Activated CD4-positive, alpha-beta T cell treated with anti-CD3 and anti-CD28 coated beads, Interleukin-2, amount 50 U/mL, for 4 hours (primary cell): ENCODE measurements around the gene SLC12A3.
A peak's percentile ranks its signal among the peaks of the same experiment; 100 is the strongest.
"Not testable (repeated sequence)": the region's sequence is repeated elsewhere in the genome, so short reads cannot be mapped to it uniquely, and the experiment has no call there.

Source experiments
- DNase-seq, 2 experiments: peaks; one replicate each; pipeline ENCODE4 v3.0.0-alpha.2; 2020

Gene SLC12A3

DNA sequence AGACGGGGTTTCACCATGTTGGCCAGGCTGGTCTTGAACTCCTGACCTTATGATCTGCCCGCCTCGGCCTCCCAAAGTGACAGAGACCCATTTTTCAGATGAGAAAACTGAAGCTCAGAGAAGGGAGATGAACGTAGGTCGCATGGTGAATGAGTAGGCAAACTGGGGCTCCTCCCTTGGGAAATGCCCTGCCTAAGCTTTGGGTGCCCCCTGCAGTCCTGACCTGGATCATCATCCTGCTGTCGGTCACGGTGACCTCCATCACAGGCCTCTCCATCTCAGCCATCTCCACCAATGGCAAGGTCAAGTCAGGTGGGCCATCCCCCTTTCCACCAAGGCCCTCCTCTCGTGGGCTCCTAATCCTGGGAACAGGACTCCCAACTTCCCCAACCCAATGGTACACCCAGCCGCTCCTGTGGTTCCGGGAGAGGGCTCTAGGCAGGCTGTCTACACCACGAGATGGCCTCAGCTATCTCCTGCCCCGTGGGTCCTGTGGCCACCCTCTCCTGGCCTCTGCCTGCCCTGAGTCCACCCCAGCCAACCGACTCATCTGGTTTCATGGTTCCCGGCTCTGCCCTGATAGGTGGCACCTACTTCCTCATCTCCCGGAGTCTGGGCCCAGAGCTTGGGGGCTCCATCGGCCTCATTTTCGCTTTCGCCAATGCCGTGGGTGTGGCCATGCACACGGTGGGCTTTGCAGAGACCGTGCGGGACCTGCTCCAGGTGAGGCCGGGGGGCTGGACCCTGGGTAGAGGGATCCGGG is 4.7 kb downstream of the SLC12A3 start:
- DNase-seq: peak in 1 of 2 experiments; percentile 20

GRCh38 chr16:56870276-56870888 is 5.4 kb downstream of the SLC12A3 start:
- DNase-seq: no peak

GRCh38 chr16:56871172-56871593 is 6.2 kb downstream of the SLC12A3 start:
- DNase-seq: no peak

DNA sequence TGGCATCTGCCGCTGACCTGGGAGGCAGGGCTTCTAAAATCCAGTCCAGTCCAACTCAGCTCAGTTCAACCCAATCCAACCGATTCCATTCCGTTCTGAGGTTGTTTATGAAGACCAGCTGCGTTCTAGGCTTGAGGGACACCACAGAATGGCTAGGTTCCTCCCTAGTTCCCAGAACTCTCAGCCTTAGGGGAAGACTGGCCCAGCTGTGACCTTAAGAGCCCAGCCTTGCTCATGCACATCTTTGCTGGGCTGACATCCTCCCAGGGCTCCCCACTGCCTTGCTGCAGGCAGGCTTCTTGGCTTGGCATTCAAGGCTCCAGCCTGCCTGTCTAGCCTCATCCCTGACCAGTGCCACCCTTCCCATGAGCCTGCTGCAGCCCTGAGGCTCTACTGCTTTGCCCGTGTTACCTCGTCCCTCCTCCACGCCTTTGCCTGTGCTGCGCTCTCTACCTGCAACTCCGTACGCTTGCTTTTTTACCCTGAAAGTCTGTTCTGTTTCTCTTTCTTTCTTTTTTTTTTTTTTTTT is 7.9 kb downstream of the SLC12A3 start:
- no peak for DNase-seq

- no peak for DNase-seq
Measured at GRCh38 chr16:56874800-56875199, 9.8 kb downstream of the SLC12A3 start.

DNA sequence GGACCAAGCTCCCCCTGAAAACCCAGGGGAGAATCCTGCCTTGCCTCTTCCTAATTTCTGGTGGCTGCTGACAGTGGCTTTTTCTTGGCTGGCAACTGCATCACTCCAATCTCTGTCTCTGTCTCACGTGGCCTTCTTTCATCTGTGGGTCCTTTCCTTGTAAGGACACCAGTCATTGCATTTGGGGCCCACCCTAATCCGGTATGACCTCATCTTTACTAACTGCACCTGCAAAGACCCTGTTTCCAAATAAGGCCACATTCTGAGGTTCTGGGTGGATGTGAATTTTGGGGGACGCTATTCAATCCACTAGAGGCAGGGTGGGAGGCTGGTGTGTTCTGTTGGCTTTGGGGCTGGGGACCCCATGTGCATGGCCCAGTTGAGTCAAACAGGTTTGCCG is 11.0 kb downstream of the SLC12A3 start:
- DNase-seq: no peak

DNA sequence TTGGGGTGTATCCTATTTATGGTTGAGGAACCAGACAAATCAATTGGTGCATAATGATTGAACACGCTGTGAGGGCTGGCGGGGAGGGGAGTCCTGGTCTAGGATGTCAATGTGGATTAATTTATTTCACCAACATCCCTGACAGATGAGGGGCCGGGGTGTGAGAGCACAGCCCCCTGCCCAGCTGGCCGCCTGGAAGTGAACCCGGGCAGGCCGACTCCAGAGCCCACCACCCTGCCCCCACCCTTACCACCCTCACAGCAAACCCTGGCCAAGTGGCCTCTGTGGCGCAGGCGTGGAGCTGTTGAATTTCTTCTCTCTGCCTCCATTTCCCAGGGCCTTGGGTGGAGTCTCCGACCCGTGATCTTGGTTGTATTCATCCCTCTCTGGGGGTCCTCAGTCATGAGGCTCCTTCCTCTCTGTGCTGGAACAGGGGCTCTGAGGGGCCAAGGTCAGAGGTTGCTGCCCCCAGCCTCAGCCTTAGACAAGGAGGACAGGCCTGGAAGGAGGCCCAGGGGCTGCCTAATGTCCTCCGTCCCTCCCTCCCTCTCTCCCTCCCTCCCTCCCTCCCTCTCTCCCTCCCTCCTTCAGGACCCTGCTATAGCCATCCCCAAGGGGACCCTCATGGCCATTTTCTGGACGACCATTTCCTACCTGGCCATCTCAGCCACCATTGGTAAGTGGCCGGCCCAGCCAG is 12.6 kb downstream of the SLC12A3 start:
- no peak for DNase-seq

DNA sequence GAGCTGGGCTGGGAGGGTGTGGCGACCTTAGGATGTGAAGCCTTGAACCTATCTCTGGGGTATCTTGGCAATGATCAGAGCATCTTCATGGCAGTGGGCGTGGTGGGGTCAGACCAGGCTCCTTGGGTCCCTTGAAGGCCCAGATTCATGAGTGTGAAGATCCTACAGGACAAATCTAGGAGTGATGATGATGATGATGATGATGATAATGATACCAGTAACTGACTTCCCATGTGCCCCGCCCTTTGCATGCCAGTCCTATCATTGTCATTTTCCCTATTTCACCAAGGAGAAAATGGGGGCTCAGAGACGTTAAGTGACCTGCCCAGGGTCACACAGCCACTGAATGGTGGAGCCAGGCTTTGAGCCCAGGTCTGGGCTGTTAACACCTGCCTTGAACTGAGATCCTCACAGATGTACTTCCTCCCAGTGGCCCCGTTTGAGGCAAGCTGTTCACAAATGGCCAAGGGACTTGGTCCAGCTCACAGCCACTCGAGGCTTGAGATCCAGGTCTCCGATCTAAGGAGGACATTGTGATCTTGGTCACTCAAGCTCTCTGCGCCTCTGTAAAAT is 13.4 kb downstream of the SLC12A3 start:
- DNase-seq: no peak

DNA sequence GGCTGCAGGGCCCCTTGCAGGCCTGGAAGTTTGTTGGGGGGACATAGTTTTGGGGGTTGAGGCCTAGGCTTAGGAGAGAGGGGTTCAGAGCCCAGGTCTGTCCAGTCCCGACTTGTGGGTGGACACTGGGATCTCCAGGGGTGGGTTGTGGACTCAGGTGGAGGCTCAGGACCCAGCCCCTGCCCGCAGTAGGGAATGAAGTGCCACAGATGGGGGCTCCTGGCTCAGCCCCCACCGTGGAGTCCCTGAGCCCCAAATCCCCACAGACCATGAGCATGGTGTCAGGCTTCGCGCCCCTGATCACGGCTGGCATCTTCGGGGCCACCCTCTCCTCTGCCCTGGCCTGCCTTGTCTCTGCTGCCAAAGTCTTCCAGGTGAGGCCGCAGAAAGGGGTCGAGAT is 14.3 kb downstream of the SLC12A3 start:
- no peak for DNase-seq

GRCh38 chr16:56880176-56880575 is 15.2 kb downstream of the SLC12A3 start:
- DNase-seq: no peak

- no peak for DNase-seq
Measured at GRCh38 chr16:56880685-56881084, 15.7 kb downstream of the SLC12A3 start.

DNA sequence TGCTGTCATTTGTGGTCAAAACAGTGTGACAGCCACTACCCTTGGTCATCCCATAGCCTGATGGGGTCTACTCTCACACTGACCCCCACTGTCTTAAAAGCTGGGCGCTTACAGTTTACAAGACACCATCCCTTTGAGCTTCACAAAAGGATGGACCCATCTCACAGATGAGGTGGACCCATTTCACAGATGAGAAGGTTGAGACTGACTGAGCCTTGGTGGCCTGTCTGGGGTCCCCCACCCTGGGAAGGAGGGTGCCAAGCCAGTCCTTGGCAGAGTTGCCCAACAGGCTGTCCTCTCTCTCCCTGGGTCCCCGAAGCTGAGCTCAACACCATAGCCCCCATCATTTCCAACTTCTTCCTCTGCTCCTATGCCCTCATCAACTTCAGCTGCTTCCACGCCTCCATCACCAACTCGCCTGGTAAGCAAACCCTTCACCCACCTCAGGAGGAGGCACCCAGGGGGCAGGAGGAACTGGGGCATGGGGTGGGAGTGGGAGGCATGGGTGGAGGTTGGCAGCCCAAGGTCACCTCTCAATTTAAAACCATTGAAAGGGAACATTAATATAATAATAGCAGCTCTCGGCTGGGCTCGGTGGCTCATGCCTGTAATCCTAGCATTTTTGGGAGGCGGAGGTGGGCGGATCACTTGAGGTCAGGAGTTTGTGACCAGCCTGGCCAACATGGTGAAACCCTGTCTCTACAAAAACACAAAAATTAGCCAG is 17.2 kb downstream of the SLC12A3 start:
- DNase-seq: no peak

DNA sequence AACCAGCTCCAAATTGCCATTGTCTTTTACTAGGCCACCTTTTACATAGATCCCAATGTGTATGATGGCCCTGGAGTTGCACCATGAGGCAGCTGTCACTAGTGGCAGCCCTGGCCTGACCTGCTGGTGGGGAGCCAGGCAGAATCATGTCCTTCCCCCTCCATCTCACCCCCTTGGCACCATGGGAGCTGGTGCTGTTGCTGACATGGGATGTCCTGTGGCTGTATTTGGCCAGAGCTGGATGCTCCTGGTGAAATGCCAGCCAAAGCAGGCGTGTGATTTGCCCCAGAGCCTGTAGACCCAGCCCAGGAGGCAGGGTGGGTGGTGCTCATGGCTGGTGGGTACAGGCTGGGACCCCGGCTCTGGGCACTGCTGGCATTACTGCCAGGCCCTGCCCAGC is 18.6 kb downstream of the SLC12A3 start:
- no peak for DNase-seq

GRCh38 chr16:56884026-56884582 is 19.1 kb downstream of the SLC12A3 start:
- DNase-seq: no peak

GRCh38 chr16:56884929-56885328 is 19.9 kb downstream of the SLC12A3 start:
- not testable (repeated sequence) for DNase-seq

DNA sequence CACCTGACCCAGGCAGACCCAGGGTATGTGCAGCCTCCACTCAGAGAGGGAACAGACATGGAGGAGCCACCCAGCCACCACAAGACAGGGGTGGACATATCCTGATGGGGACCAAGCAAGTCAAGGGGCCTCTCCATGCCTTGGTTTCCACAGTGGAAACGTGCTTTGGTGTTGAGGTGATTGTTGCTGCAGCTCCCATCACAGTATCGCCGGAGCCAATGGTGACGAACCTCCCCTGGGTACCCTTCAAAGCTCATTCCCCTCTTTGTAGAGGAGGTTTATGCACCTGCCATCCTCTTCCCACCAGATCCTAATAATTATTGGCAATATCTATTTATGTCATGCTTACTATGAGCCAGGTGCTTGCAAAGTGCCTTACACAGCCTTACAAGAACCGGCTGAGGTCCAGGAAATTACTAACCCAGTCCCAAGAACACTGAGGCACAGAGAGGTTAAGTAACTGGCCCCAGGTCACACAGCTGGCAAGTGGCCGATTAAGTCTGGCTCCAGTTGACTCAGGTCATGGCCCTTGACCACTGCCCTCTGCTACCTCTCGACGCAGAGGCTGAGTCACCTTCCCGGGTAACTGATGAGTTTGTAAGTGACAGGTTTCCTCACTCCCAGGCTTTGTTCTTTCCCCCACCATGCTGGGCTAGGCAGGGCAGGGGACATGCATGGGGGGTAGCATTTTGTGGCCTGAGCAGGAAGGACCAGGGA is 20.6 kb downstream of the SLC12A3 start:
- DNase-seq: no peak

DNA sequence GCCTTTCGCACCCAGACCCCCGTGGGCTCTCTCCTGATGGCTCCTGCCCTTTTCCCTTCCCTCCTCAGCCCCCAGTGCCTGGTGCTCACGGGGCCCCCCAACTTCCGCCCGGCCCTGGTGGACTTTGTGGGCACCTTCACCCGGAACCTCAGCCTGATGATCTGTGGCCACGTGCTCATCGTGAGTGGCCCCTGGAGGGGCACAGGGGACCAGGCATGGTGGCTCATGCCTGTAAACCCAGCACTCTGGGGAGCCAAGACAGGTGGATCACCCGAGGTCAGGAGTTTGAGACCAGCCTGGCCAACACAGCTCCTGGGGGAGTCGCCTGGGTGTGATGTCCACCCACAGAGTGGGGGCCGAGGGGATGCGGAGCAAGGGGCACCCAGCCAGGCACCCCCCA is 21.3 kb downstream of the SLC12A3 start:
- no peak for DNase-seq

DNA sequence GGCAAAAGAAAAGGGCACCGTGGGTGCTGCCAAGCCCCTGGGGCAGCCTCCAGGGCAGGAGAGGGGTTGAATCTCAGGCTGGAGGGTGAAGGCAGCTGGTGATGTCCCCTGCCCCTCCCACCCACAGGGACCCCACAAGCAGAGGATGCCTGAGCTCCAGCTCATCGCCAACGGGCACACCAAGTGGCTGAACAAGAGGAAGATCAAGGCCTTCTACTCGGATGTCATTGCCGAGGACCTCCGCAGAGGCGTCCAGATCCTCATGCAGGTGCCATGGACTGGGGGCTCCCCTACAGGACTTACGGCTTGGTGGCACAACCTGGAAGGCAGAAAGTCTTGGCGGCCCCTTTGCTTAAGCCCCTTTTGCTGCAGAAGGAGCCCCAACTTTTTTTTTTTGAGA is 21.8 kb downstream of the SLC12A3 start:
- DNase-seq: no peak

DNA sequence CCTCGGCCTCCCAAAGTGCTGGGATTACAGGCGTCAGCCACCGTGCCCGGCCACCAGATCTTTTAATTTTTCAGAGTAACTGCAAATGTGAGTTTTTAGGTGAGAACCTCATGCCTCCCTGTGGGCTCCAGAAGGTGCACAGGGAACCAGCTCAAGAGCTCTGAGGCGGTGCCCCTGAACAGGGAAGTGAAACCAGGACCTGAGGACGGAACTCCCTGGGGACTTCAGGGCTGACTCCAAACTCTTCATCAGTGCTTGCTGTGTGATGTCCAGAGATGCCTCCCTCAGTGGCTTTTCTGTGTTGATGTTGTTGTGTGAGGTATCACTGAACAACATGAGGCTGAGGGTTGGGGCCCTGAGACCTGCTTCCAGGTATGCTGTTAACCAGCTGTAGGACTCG is 23.8 kb downstream of the SLC12A3 start:
- no peak for DNase-seq

- DNase-seq: no peak
Measured at GRCh38 chr16:56889206-56889605, 24.2 kb downstream of the SLC12A3 start.

GRCh38 chr16:56891685-56892084 is 26.7 kb downstream of the SLC12A3 start:
- no peak for DNase-seq

DNA sequence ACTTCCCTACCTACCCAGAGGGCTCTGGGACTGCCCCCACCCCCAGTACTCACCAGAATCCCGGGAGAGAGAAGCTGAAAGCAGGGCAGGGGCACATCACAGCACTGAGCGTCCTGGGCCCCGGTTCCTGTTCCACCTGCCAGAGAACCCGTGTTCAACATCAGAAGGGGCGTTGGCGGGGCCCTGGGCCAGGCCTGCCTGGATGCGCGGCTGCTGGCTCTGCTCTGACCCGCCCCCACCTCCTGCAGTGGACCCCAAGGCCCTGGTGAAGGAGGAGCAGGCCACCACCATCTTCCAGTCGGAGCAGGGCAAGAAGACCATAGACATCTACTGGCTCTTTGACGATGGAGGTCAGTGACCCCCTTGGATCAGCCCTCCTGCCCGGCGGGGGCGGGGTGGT is 27.7 kb downstream of the SLC12A3 start:
- DNase-seq: no peak
